Hematopoietic multipotent progenitor cell treated with erythropoietin and hydrocortisone succinate and interleukin-3 and kit ligand, for 17 days (in vitro differentiated cells): ENCODE results near the gene MTCH1.

Experiments
- DNase-seq: peaks from one replicate; pipeline ENCODE4 v3.0.0-alpha.2; 2015; ENCODE audit warnings: low spot score

Gene MTCH1

DNA sequence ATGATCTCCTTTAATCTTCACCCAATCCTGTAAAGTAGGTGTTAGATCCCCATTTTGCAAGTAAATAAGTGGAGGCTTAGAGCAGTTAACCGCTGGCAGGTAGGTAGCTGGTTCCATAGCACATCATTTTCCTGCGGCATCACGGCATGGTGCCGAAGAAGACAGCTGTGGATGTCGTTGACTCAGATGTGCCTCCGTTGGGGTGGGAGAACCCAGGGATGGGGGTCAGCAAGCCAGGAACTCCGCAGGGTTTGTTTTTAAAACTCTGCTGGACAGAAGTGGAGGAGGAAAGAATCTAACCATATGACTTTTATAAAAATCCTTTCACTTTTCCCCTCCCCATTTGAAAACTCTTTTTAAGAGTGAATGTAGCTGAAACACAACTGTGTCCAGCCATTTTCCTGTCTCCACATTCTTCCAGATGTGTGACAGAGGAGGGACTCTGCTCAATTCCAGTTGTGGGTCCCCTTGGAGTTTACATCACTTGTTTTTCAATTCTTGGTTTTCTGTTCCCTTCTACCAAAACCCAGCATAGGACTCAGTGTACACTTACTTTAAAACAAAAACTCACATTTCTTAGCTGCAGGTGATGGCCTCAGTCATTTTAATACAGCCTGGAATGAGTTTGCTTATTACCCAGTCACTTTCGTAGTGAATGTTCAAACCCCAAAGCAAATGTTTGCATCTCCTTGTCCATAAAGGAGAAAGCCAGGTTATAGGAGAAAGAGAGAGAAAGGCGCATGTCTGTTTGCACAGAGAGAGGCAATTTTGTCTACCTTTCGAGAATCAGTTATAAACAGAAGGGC lies 59.1 kb downstream of the MTCH1 start:
- no peak for DNase-seq

DNA sequence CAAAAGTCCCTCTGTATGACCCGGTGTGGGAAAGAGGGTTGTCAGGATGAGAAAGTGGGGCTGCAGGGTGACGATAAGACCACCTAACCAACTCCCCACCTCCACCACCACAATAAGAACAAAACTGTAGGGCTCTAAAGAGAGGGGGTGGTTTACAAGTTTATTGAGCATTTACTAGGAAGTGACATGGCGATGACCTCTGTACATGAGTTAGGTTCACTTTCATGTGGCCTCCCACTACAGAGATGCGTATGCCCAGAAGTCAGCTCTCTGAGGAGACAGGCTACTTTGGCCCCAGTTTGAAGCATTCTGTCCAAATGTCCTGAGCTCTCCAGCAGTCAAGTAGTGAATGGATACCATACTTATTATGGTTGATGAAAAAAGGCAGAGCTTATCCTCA lies 60.2 kb downstream of the MTCH1 start:
- no peak for DNase-seq

DNA sequence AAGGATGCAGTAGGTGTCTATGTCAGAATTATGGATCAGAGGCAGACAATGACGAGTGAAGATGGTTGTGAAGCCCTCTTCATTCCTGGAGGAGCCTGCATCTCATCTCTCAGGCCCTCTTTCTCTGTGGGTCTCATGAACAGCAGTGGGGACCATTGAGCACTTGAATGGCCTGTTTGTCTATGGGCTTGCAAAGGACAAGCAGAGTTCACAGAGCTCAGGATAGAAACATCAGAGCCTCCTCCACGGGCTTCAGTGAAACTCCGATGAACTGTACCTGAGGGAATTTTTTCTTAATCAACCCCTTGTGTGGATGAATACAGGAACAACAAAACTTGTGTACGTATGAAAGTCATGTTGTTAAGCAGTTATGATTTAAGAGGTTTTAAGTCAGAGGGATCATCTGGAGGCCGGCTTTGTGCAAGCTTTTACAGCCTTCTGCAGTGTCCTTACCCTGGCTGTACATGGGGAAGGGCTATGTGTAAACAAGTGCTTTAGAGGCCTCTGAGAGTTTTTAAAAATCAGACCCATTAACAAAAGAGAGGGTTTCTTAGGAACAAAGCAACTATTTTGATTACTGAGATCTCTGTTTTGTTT lies 61.1 kb downstream of the MTCH1 start:
- no peak for DNase-seq

DNA sequence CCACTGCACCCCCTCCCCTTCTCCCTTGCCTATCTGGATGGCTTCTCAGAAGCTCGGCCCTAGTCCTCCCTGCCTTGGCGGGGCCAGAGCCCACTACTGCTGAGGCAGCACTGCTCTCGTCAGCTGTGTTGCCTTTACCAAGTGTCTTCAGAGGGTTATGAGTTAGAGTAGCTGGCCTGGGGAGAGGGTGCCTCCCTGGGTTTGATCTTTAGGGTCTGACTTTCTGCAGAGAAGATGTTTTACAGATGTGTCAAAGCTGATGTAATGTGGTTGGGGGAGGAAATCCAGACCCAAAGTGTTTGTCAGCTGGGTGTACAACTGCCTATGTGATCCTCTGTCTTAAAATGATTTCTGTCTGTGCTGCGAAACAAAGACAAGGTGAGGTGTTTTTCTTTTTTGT lies 61.9 kb downstream of the MTCH1 start:
- DNase-seq: no peak

DNA sequence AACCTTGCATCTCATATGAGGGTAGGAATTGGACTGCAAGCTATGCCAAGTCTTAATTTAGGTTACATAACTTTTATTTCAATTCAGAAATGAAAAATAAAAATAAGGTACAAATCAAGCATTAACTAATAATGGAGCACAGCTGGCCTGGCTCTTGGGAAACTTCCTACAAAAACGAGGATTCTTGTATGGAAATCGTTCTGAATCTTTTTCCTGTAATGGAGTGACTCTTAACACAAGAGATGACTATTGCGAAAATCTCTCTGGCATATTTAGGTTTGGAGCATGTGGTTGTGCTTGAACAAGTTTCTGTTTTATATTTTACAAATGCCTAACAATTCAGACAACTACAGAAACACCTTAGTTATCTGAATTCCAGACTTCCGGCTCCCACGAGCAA lies 65.5 kb downstream of the MTCH1 start:
- no peak for DNase-seq

DNA sequence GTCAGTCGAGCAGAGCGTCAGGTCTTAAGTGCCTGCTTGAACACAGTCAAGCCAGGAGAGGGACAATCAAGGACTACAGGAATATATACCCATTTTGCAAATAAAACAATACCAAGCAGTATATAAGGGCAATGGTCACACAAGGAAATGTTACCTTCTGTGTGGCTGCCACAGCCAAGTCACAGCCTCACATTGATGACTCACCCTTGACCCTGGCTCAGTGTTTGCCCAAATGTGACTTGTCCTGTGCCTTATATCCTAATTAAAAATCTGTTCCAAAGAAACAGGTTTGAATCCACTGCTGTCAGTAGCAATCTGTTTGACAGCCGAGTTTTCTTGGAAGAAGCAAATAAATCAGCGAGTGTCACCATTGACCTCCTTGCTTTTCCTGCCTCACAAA lies 65.9 kb downstream of the MTCH1 start:
- DNase-seq: no peak
